Esophagus squamous epithelium (tissue), 4 donors: ENCODE data around the gene B4GALT5.

Experiments used
- POLR2A ChIP-seq, 4 donors: fragments of 450-650 bp; IDR thresholded peaks; one replicate each; pipeline ENCODE4 v1.6.1; 2017; ENCODE audit warnings: antibody characterized with exemption in 4 of 4, mild to moderate bottlenecking in 4 of 4, moderate library complexity in 3 of 4
- TF ChIP-seq, protein P1 (sequence below), 6 experiments: fragments of 450-650 bp in 4 of 6; fragments of 200-600 bp in 2 of 6; sonication (generic) in 2 of 6; IDR thresholded peaks; one replicate each; pipeline ENCODE4 v1.5.1; 2016 to 2019; ENCODE audit warnings: antibody characterized with exemption in 6 of 6, mild to moderate bottlenecking in 4 of 6, moderate library complexity in 4 of 6

DNA sequence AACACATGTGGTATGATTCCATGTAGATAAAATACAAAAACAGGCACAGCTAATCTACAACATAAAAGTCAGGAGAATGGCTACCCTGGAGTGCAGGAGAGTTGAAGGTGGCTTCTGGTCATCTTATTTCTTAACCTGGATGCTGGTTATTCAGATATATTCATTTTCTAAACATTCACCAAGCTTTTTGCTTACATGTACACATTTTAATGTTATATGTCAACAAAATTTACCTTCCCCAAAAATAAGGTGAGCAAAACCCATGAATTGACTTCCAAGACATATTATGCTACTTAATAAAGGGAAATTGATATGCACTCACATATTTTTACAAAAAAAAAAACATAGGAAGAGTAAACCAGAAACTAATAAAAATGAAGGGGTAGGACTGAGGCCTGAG, 50.6 kb downstream of the B4GALT5 start:
- TF ChIP-seq POLR2A (IDR thresholded peaks at IDR 0.05), result no peak
- TF ChIP-seq, protein P1, sequence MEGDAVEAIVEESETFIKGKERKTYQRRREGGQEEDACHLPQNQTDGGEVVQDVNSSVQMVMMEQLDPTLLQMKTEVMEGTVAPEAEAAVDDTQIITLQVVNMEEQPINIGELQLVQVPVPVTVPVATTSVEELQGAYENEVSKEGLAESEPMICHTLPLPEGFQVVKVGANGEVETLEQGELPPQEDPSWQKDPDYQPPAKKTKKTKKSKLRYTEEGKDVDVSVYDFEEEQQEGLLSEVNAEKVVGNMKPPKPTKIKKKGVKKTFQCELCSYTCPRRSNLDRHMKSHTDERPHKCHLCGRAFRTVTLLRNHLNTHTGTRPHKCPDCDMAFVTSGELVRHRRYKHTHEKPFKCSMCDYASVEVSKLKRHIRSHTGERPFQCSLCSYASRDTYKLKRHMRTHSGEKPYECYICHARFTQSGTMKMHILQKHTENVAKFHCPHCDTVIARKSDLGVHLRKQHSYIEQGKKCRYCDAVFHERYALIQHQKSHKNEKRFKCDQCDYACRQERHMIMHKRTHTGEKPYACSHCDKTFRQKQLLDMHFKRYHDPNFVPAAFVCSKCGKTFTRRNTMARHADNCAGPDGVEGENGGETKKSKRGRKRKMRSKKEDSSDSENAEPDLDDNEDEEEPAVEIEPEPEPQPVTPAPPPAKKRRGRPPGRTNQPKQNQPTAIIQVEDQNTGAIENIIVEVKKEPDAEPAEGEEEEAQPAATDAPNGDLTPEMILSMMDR (IDR thresholded peaks at IDR 0.05), result no peak
